K562 (cell line): ENCODE data around the gene PPM1N. TPM values are rescaled to one million over a fixed set of nuclear protein-coding genes. Genes with fewer than 3 reads are reported as not detected.
A peak's percentile ranks its signal among the peaks of the same experiment; 100 is the strongest.

Experiments used
- ATAC-seq: fragments of 200-7000 bp; cut with Tn5 transposase; 3 replicates; pipeline ENCODE4 v1.9.1; 2020; ENCODE audit warnings: moderate library complexity
- BruUV-seq: library from RNA; stranded (reverse); fragments of 400-500 nt; replicated peaks from 2 replicates; lab custom pipeline; 2021; lab: Mats Ljungman, UMichigan
- CTCF ChIA-PET: fragments of 300-600 bp; formaldehyde crosslinking; extraction: SDS; loops from one replicate; lab custom pipeline; 2021; ENCODE audit warnings: low intra/inter-chr PET ratio; lab: Yijun Ruan, JAX
- POLR2A ChIA-PET: fragments of 300-600, 350-650 bp; sonication (Branson Sonifier 250); formaldehyde crosslinking; extraction: SDS; loops from one replicate; lab custom pipeline; 2021; ENCODE audit warnings: antibody characterized with exemption, inconsistent platforms; lab: Yijun Ruan, JAX
- DNase-seq, 4 experiments: peaks; one replicate each; pipeline versions ENCODE4 v3.0.0 to v3.0.0-alpha.2; 2011 to 2018; ENCODE audit warnings: low spot score in 3 of 4, mixed read lengths in 3 of 4; ENCODE audit errors: extremely low read depth in 1 of 4
- FAIRE-seq: peaks from 2 replicates; lab custom pipeline; 2011; peaks lifted over from hg19 to GRCh38; lab: Jason Lieb, UNC
- H2AFZ ChIP-seq: 2 replicates; pipeline ENCODE4 v1.6.0; 2011; ENCODE audit warnings: low read depth, low read length, control low read depth, inconsistent platforms
- H3K27ac ChIP-seq: fragments of 200-600 bp; 3 replicates; pipeline ENCODE4 v1.8.0; 2011; ENCODE audit warnings: low read depth, mild to moderate bottlenecking, control low read depth, inconsistent platforms, low read length, moderate library complexity, mixed read lengths; ENCODE audit errors: extremely low read depth
- H3K27me3 ChIP-seq, 2 experiments: fragments of 300-600 bp in 1 of 2; 2 replicates in 1 of 2; 3 replicates in 1 of 2; pipeline versions ENCODE4 v1.6.0 to v1.8.0; 2011; ENCODE audit warnings: inconsistent platforms in 2 of 2, low read length in 2 of 2, mild to moderate bottlenecking in 1 of 2, mixed read lengths in 1 of 2, moderate library complexity in 1 of 2; ENCODE audit not compliant: control insufficient read depth in 2 of 2, insufficient read depth in 2 of 2
- H3K36me3 ChIP-seq: fragments of 300-600 bp; 3 replicates; pipeline ENCODE4 v1.8.0; 2011; ENCODE audit warnings: mild to moderate bottlenecking, low read length, inconsistent platforms; ENCODE audit not compliant: control insufficient read depth, insufficient read depth
- H3K4me1 ChIP-seq, 2 experiments: fragments of 200-600 bp in 1 of 2; replicated peaks in 1 of 2; 2 replicates in 1 of 2; 3 replicates in 1 of 2; pipeline versions ENCODE4 v1.5.1 to v1.8.0; 2011; ENCODE audit warnings: inconsistent platforms in 2 of 2, low read length in 2 of 2, mild to moderate bottlenecking in 1 of 2, mixed read lengths in 1 of 2, moderate library complexity in 1 of 2; ENCODE audit not compliant: control insufficient read depth in 2 of 2, insufficient read depth in 2 of 2
- H3K4me2 ChIP-seq: 2 replicates; pipeline ENCODE4 v1.6.1; 2011; ENCODE audit warnings: low read length, control low read depth, inconsistent platforms, mixed read lengths; ENCODE audit not compliant: insufficient read depth
- H3K4me3 ChIP-seq: fragments of 200-600 bp; sonication (generic), shearing (Covaris generic); 2 replicates; pipeline ENCODE4 v1.5.1; 2016; ENCODE audit warnings: control low read depth, inconsistent platforms
- H3K79me2 ChIP-seq: fragments of 200-600 bp; 3 replicates; pipeline ENCODE4 v1.8.0; 2011; ENCODE audit warnings: low read length, inconsistent platforms; ENCODE audit not compliant: control insufficient read depth, insufficient read depth
- H3K9ac ChIP-seq, 2 experiments: 2 replicates each; pipeline versions ENCODE4 v1.6.0 to v1.6.1; 2011; ENCODE audit warnings: low read depth in 2 of 2, low read length in 2 of 2, control low read depth in 1 of 2, inconsistent platforms in 1 of 2, mild to moderate bottlenecking in 1 of 2, mixed read lengths in 1 of 2; ENCODE audit not compliant: insufficient read depth in 1 of 2
- H3K9me1 ChIP-seq: one replicate; pipeline ENCODE4 v1.6.0; 2011; ENCODE audit warnings: inconsistent platforms, mild to moderate bottlenecking, low read length, moderate library complexity; ENCODE audit not compliant: control insufficient read depth, insufficient read depth
- H3K9me3 ChIP-seq: replicated peaks from 2 replicates; pipeline ENCODE4 v1.5.1; 2011; ENCODE audit warnings: low read depth, low read length, inconsistent platforms; ENCODE audit not compliant: control insufficient read depth, insufficient read depth
- H4K20me1 ChIP-seq: replicated peaks from 2 replicates; pipeline ENCODE4 v1.6.1; 2011; ENCODE audit warnings: low read length, inconsistent platforms, mixed read lengths; ENCODE audit not compliant: control insufficient read depth, insufficient read depth
- ATF7 ChIP-seq: fragments of 450-650 bp; IDR thresholded peaks from 2 replicates; pipeline ENCODE4 v1.7.1; 2014; ENCODE audit warnings: mild to moderate bottlenecking, moderate library complexity
- C11orf30 ChIP-seq: fragments of 450-650 bp; IDR thresholded peaks from 2 replicates; pipeline ENCODE4 v1.6.1; 2016; ENCODE audit warnings: low read depth, mild to moderate bottlenecking
- CREB1 ChIP-seq, 2 experiments: sonication (generic) in 1 of 2; formaldehyde crosslinking in 1 of 2; IDR thresholded peaks; 2 replicates each; pipeline versions ENCODE4 v1.6.1 to v1.8.0; 2012 to 2022; ENCODE audit warnings: inconsistent platforms in 1 of 2, mild to moderate bottlenecking in 1 of 2, missing genetic modification reagents in 1 of 2, moderate library complexity in 1 of 2
- MLLT1 ChIP-seq, 2 experiments: fragments of 450-650 bp; IDR thresholded peaks; 2 replicates each; pipeline ENCODE4 v1.6.1; 2016
- MYBL2 ChIP-seq, 2 experiments: fragments of 450-650 bp in 1 of 2; sonication (generic) in 1 of 2; formaldehyde crosslinking in 1 of 2; IDR thresholded peaks; 2 replicates each; pipeline versions ENCODE4 v1.6.1 to v1.8.1; 2017 to 2022; ENCODE audit warnings: borderline replicate concordance in 1 of 2, inconsistent platforms in 1 of 2, low read depth in 1 of 2, mild to moderate bottlenecking in 1 of 2, missing genetic modification reagents in 1 of 2, moderate library complexity in 1 of 2
- NCOA1 ChIP-seq: fragments of 450-650 bp; IDR thresholded peaks from 2 replicates; pipeline ENCODE4 v1.6.1; 2016; ENCODE audit warnings: low read depth
- NR4A1 ChIP-seq, 2 experiments: fragments of 250-450 bp in 1 of 2; fragments of 450-650 bp in 1 of 2; sonication (Bioruptor Pico) in 1 of 2; IDR thresholded peaks; 2 replicates each; pipeline versions ENCODE4 v1.4.0 to v1.6.1; 2016 to 2020; ENCODE audit warnings: mild to moderate bottlenecking in 2 of 2, missing compliant biosample characterization in 1 of 2, missing genetic modification characterization in 1 of 2, moderate library complexity in 1 of 2
- RFX1 ChIP-seq: fragments of 450-650 bp; IDR thresholded peaks from 2 replicates; pipeline ENCODE4 v1.6.1; 2016; ENCODE audit warnings: mild to moderate bottlenecking, moderate library complexity
- ZFP91 ChIP-seq: sonication (generic); formaldehyde crosslinking; IDR thresholded peaks from 2 replicates; pipeline ENCODE4 v1.8.0; 2022; ENCODE audit warnings: mild to moderate bottlenecking, missing genetic modification reagents
- ZNF518B ChIP-seq: fragments of 250-450 bp; sonication (Bioruptor Pico); IDR thresholded peaks from 2 replicates; pipeline ENCODE4 v1.5.0; 2021; ENCODE audit warnings: mild to moderate bottlenecking, moderate library complexity
- ZNF764 ChIP-seq: fragments of 250-450 bp; sonication (Bioruptor Pico); IDR thresholded peaks from 2 replicates; pipeline ENCODE4 v1.4.0; 2020; ENCODE audit warnings: low read depth, mild to moderate bottlenecking, moderate library complexity
- ZZZ3 ChIP-seq: fragments of 450-650 bp; IDR thresholded peaks from 2 replicates; pipeline ENCODE4 v1.6.1; 2016; ENCODE audit warnings: antibody characterized with exemption, mild to moderate bottlenecking, moderate library complexity
- WGBS: fragments of 100-300 bp; shearing (Covaris generic); methylation state at CpG from one replicate; pipeline ENCODE4 v1.1.6; 2016; ENCODE audit warnings: low coverage, mixed read lengths; ENCODE audit not compliant: insufficient coverage; ENCODE audit errors: missing lambda C conversion rate; 5-methylcytosine and 5-hydroxymethylcytosine counted together
- in situ Hi-C: fragments of 300-500 bp; cut with MboI; formaldehyde crosslinking; loops from 4 replicates; pipeline ENCODE4 v1.15.0; 2018; ENCODE audit warnings: inconsistent platforms, mixed read lengths
- intact Hi-C: fragments of 100-400 bp; cut with micrococcal nuclease; formaldehyde crosslinking; loops from 2 replicates; pipeline ENCODE4 v1.14.2; 2022
- polyA plus RNA-seq, 8 experiments: library from polyadenylated mRNA; depleted of rRNA in 4 of 8; stranded (reverse) in 5 of 8; unstranded in 3 of 8; fragments of >200 nt; fragmentation: Nextera tagmentation in 2 of 8; fragmentation: Illumina TruSeq in 1 of 8; extraction: Ambion mirVana in 2 of 8; extraction: Trizol in 1 of 8; gene quantifications; 2 replicates each; pipeline versions ENCODE4 v1.2.1 to v1.2.3, GENCODE V29; 2011 to 2014; ENCODE audit warnings: inconsistent platforms in 1 of 8, missing spikeins in 1 of 8
- total RNA-seq, 7 experiments: library from RNA; depleted of rRNA in 6 of 7; stranded (reverse); fragments of >200 nt in 6 of 7; fragmentation: Illumina TruSeq in 2 of 7; extraction: Trizol in 2 of 7; gene quantifications; 2 replicates each; pipeline versions ENCODE4 v1.2.1 to v1.2.3, GENCODE V29; 2011 to 2021; ENCODE audit warnings: low replicate concordance in 1 of 7

PPM1N gene
- total and polyA plus RNA-seq, 9 of the 15 experiments (the other 6 are each of a cell fraction or from before 2014, with no cell fraction given) = 4.5 to 15.6 (median 8.7) TPM

GRCh38 chr19:45478454-45479238, 19.6 kb upstream of the PPM1N start:
- peak overlapping the region; percentile 45 for H3K4me3 ChIP-seq
- in situ Hi-C loops = loop anchor here (5.0 kb wide), 1 partner anchor 36 kb away; no protein-coding TSS in a partner anchor
- no peaks in the 10 kb centered on the region for H3K27me3 ChIP-seq
- WGBS = 1% methylated on average over 39 of the region's 39 CpGs
- POLR2A ChIA-PET = interaction anchor here (0.7 to 3.0 kb wide), 17 partner anchors 10 to 766 kb away, joined by 3 to 37 read pairs (median 4); partner anchors contain the start of genes FOSB and PPP1R13L
- DNase-seq = peak; percentile 80 to 95 (median 82)
- intact Hi-C loops = loop anchor here (1.0 kb wide), 3 partner anchors 35 to 51 kb away; no protein-coding TSS in a partner anchor
- CTCF ChIA-PET = interaction anchor here (0.6 to 6.9 kb wide), 14 partner anchors 10 to 490 kb away, joined by 3 to 179 read pairs (median 6); partner anchors contain the start of gene PPP1R13L
- H3K79me2 ChIP-seq = no peaks in the 10 kb centered on the region
- H3K9ac ChIP-seq = peak overlapping the region; percentile 90 to 93
- TSS peak; percentile 99 for BruUV-seq
- H3K36me3 ChIP-seq = no peaks in the 10 kb centered on the region
- no peaks in the 10 kb centered on the region for H3K9me1 ChIP-seq
- H3K4me1 ChIP-seq = peaks cover 5 to 6% of the 10 kb centered on the region in 2 experiments; a peak in 2 of 5 replicates
- no peaks in the 10 kb centered on the region for H3K9me3 ChIP-seq
- peak overlapping the region; percentile 92 for H3K4me2 ChIP-seq
- ATAC-seq = peak; percentile 97
- H4K20me1 ChIP-seq = no peaks in the 10 kb centered on the region
- peak overlapping the region; percentile 98 for H3K27ac ChIP-seq
- FAIRE-seq = peak; percentile 99
- H2AFZ ChIP-seq = peak overlapping the region; percentile 96
- TF ChIP-seq ATF7 (peak; percentile 89), ZNF518B (CRISPR knock-in tag) (0 out of 2 replicates have a peak, but pooled peaks have one; percentile 15), NR4A1 (CRISPR knock-in tag; IDR thresholded peaks at IDR 0.05) (no peak), NR4A1 (tag; IDR thresholded peaks at IDR 0.05) (0 out of 2 replicates have a peak, but pooled peaks have one; percentile 15), ZNF764 (peak; percentile 69; the same call in 1 of the 2 replicates), ZFP91 (CRISPR knock-in tag) (peak; percentile 98), RFX1 (peak; percentile 83), NCOA1 (no peak), MYBL2 (IDR thresholded peaks at IDR 0.05; ENCODE audit: low read depth) (no peak), MYBL2 (CRISPR knock-in tag; IDR thresholded peaks at IDR 0.05; ENCODE audit: borderline replicate concordance) (no peak), C11orf30 (peak; percentile 90), CREB1 (IDR thresholded peaks at IDR 0.05) (peak; percentile 19), CREB1 (CRISPR knock-in tag; IDR thresholded peaks at IDR 0.05) (peak; percentile 72), ZZZ3 (no peak), MLLT1 (IDR thresholded peaks at IDR 0.05) (0 out of 4 replicates have a peak, but pooled peaks of 1 of the 2 experiments have one; percentile 2)
